ENCODE results near the gene DNM3.

GRCh38 chr1:171899838-171900237 is 58.5 kb downstream of the DNM3 start:
- TF ChIP-seq, protein P1, sequence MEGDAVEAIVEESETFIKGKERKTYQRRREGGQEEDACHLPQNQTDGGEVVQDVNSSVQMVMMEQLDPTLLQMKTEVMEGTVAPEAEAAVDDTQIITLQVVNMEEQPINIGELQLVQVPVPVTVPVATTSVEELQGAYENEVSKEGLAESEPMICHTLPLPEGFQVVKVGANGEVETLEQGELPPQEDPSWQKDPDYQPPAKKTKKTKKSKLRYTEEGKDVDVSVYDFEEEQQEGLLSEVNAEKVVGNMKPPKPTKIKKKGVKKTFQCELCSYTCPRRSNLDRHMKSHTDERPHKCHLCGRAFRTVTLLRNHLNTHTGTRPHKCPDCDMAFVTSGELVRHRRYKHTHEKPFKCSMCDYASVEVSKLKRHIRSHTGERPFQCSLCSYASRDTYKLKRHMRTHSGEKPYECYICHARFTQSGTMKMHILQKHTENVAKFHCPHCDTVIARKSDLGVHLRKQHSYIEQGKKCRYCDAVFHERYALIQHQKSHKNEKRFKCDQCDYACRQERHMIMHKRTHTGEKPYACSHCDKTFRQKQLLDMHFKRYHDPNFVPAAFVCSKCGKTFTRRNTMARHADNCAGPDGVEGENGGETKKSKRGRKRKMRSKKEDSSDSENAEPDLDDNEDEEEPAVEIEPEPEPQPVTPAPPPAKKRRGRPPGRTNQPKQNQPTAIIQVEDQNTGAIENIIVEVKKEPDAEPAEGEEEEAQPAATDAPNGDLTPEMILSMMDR (conservative IDR thresholded peaks at IDR 0.05; ENCODE audit: low read depth, low read length), result no peak
- no peak for TF ChIP-seq EZH2 (IDR thresholded peaks at IDR 0.05; ENCODE audit: borderline replicate concordance, low read depth, low read length, poor library complexity, severe bottlenecking)

Measured in A673 (cell line).